Measurements from ENCODE around the gene APEX1.

The APEX1 gene

GRCh38 chr14:20415782-20416206 lies 39.2 kb upstream of the APEX1 start:
- Histone ChIP-seq H3K27me3 (no peaks in the 10 kb centered on the region), H3K27ac (no peak overlapping the region), H3K9me3 (no peaks in the 10 kb centered on the region), H3K4me3 (no peak overlapping the region), H3K36me3 (no peaks in the 10 kb centered on the region), H3K4me1 (peaks cover 0 to 19% (median 12%) of the 10 kb centered on the region in 4 donors)
- intact Hi-C loops (cut with DNase I; ENCODE audit: low total_unique reads): loop anchor here (5.0 kb wide), 1 partner anchor 37 kb away; the partner anchor contains the start of gene OSGEP
- TF ChIP-seq CTCF (IDR thresholded peaks at IDR 0.05): peak; percentile 53 to 60
- peak in 1 of 2 donors; percentile 28 for DNase-seq

- H3K4me3 ChIP-seq: no peak overlapping the region
- H3K27ac ChIP-seq: no peak overlapping the region
- H3K27me3 ChIP-seq: no peaks in the 10 kb centered on the region
- intact Hi-C loops (cut with DNase I; ENCODE audit: low total_unique reads): loop anchor here (5.0 kb wide), 1 partner anchor 36 kb away; the partner anchor contains the start of gene OSGEP
- peaks cover 0 to 15% (median 10%) of the 10 kb centered on the region in 4 donors for H3K4me1 ChIP-seq
- no peaks in the 10 kb centered on the region for H3K36me3 ChIP-seq
- no peak for DNase-seq
- TF ChIP-seq CTCF (IDR thresholded peaks at IDR 0.05): no peak
- no peaks in the 10 kb centered on the region for H3K9me3 ChIP-seq
These were observed 38.8 kb upstream of the APEX1 start for GRCh38 chr14:20416223-20416622.

- intact Hi-C loops (cut with DNase I; ENCODE audit: low total_unique reads): loop anchor here (5.0 kb wide), 1 partner anchor 35 kb away; the partner anchor contains the start of gene OSGEP
- H3K9me3 ChIP-seq: no peaks in the 10 kb centered on the region
These were observed 37.5 kb upstream of the APEX1 start for GRCh38 chr14:20417250-20418186.

GRCh38 chr14:20418501-20418909 lies 36.5 kb upstream of the APEX1 start:
- Histone ChIP-seq H3K9me3 (no peaks in the 10 kb centered on the region), H3K27ac (no peak overlapping the region), H3K27me3 (no peaks in the 10 kb centered on the region), H3K36me3 (no peaks in the 10 kb centered on the region), H3K4me3 (no peak overlapping the region), H3K4me1 (peaks cover 0 to 6% (median 4%) of the 10 kb centered on the region in 4 donors)
- TF ChIP-seq CTCF (IDR thresholded peaks at IDR 0.05): no peak
- intact Hi-C loops (cut with DNase I; ENCODE audit: low total_unique reads): loop anchor here (5.0 kb wide), 1 partner anchor 34 kb away; the partner anchor contains the start of gene OSGEP
- no peak for DNase-seq

More at GRCh38 chr14:20417250-20418186, 37.5 kb upstream of the APEX1 start:
- Histone ChIP-seq H3K27ac (no peak overlapping the region), H3K4me3 (no peak overlapping the region), H3K4me1 (peaks cover 0 to 6% (median 4%) of the 10 kb centered on the region in 4 donors), H3K27me3 (no peaks in the 10 kb centered on the region), H3K36me3 (no peaks in the 10 kb centered on the region)
- no peak for DNase-seq
- no peak for TF ChIP-seq CTCF (IDR thresholded peaks at IDR 0.05)

- intact Hi-C loops (cut with DNase I; ENCODE audit: low total_unique reads): loop anchor here (5.0 kb wide), 1 partner anchor 33 kb away; the partner anchor contains the start of gene OSGEP
- no peak for DNase-seq
- TF ChIP-seq CTCF (IDR thresholded peaks at IDR 0.05): no peak
- Histone ChIP-seq H3K9me3 (no peaks in the 10 kb centered on the region), H3K36me3 (no peaks in the 10 kb centered on the region), H3K27me3 (no peaks in the 10 kb centered on the region), H3K27ac (no peak overlapping the region), H3K4me3 (no peak overlapping the region), H3K4me1 (no peaks in the 10 kb centered on the region)
These were observed 35.6 kb upstream of the APEX1 start for GRCh38 chr14:20419419-20419818.
